H1 (cell line): ENCODE data around the gene ARFGEF3. TPM values are rescaled to one million over a fixed set of nuclear protein-coding genes. Genes with fewer than 3 reads are reported as not detected.

Experiments used
- CTCF ChIA-PET: fragments of 300-600 bp; sonication (Branson Sonifier 250); formaldehyde crosslinking; loops from one replicate; lab custom pipeline; 2021; ENCODE audit not compliant: partially characterized antibody; lab: Charles Lee
- POLR2A ChIA-PET: fragments of 300-600 bp; sonication (Branson Sonifier 250); formaldehyde crosslinking; loops from one replicate; lab custom pipeline; 2021; ENCODE audit warnings: inconsistent platforms; ENCODE audit not compliant: partially characterized antibody; lab: Charles Lee
- DNase-seq, 2 experiments: peaks; one replicate each; pipeline versions ENCODE4 v3.0.0 to v3.0.0-alpha.2; 2010 to 2022; ENCODE audit warnings: low spot score in 2 of 2, low read depth in 1 of 2, mixed read lengths in 1 of 2
- FAIRE-seq: peaks from 2 replicates; lab custom pipeline; 2011; peaks lifted over from hg19 to GRCh38; lab: Jason Lieb, UNC
- H2AFZ ChIP-seq: 2 replicates; pipeline ENCODE4 v1.8.1; 2012; ENCODE audit warnings: low read length, inconsistent platforms
- H2AK5ac ChIP-seq: 2 replicates; pipeline ENCODE4 v1.6.1; 2013; ENCODE audit warnings: low read depth, low read length
- H2BK120ac ChIP-seq: replicated peaks from 2 replicates; pipeline ENCODE3; 2013; ENCODE audit warnings: low read depth, low read length, inconsistent platforms
- H2BK12ac ChIP-seq: 2 replicates; pipeline ENCODE4 v1.6.1; 2013; ENCODE audit warnings: low read depth, low read length
- H2BK15ac ChIP-seq: 2 replicates; pipeline ENCODE4 v1.6.1; 2013; ENCODE audit warnings: low read length
- H2BK20ac ChIP-seq: 2 replicates; pipeline ENCODE4 v1.6.1; 2013; ENCODE audit warnings: low read length
- H2BK5ac ChIP-seq: 2 replicates; pipeline ENCODE4 v1.6.1; 2013; ENCODE audit warnings: low read depth, low read length
- H3K14ac ChIP-seq: 2 replicates; pipeline ENCODE4 v1.6.1; 2013; ENCODE audit warnings: inconsistent platforms; ENCODE audit not compliant: insufficient read length
- H3K18ac ChIP-seq: 2 replicates; pipeline ENCODE4 v1.6.1; 2013; ENCODE audit warnings: low read length; ENCODE audit errors: extremely low read depth
- H3K23ac ChIP-seq: 2 replicates; pipeline ENCODE4 v1.6.1; 2013; ENCODE audit warnings: inconsistent platforms; ENCODE audit not compliant: insufficient read length
- H3K23me2 ChIP-seq: 2 replicates; pipeline ENCODE4 v1.6.1; 2013; ENCODE audit warnings: low read depth, low read length
- H3K27ac ChIP-seq: 2 replicates; pipeline ENCODE4 v1.6.1; 2011; ENCODE audit warnings: low read depth, low read length, inconsistent platforms
- H3K27me3 ChIP-seq, 4 experiments: replicated peaks in 1 of 4; 1 replicate in 1 of 4; 2 replicates in 3 of 4; pipeline versions ENCODE4 v1.6.1 to v1.8.1; 2011 to 2013; ENCODE audit warnings: low read length in 3 of 4, mild to moderate bottlenecking in 3 of 4, inconsistent platforms in 2 of 4, mixed read lengths in 2 of 4, moderate library complexity in 1 of 4; ENCODE audit not compliant: control insufficient read depth in 3 of 4, insufficient read depth in 3 of 4; ENCODE audit errors: extremely low read depth in 1 of 4
- H3K36me3 ChIP-seq, 4 experiments: 2 replicates each; pipeline versions ENCODE4 v1.6.1 to v1.8.1; 2011 to 2013; ENCODE audit warnings: mild to moderate bottlenecking in 4 of 4, low read length in 3 of 4, moderate library complexity in 2 of 4, control low read depth in 1 of 4, inconsistent platforms in 1 of 4; ENCODE audit not compliant: insufficient read depth in 4 of 4, control insufficient read depth in 2 of 4
- H3K4ac ChIP-seq: replicated peaks from 2 replicates; pipeline ENCODE3; 2013; ENCODE audit warnings: low read length, low read depth, mixed read lengths, inconsistent platforms; ENCODE audit not compliant: insufficient read length
- H3K4me1 ChIP-seq, 4 experiments: replicated peaks in 1 of 4; 1 replicate in 1 of 4; 2 replicates in 3 of 4; pipeline versions ENCODE4 v1.6.1 to v1.8.1; 2011 to 2013; ENCODE audit warnings: low read length in 3 of 4, inconsistent platforms in 2 of 4, mixed read lengths in 1 of 4; ENCODE audit not compliant: insufficient read depth in 4 of 4, control insufficient read depth in 3 of 4
- H3K4me2 ChIP-seq, 2 experiments: 2 replicates each; pipeline versions ENCODE4 v1.6.1 to v1.8.1; 2011 to 2013; ENCODE audit warnings: low read depth in 2 of 2, low read length in 2 of 2, control low read depth in 1 of 2, inconsistent platforms in 1 of 2, mild to moderate bottlenecking in 1 of 2; ENCODE audit not compliant: insufficient read depth in 1 of 2
- H3K4me3 ChIP-seq, 4 experiments: fragments of 200-600, 300-600 bp in 1 of 4; sonication (generic), shearing (Covaris generic), sonication (Bioruptor Twin) in 1 of 4; 2 replicates each; pipeline versions ENCODE4 v1.5.1 to v1.8.1; 2011 to 2016; ENCODE audit warnings: low read length in 4 of 4, low read depth in 3 of 4, control low read depth in 2 of 4, inconsistent platforms in 2 of 4, mild to moderate bottlenecking in 2 of 4, mixed read lengths in 1 of 4, moderate library complexity in 1 of 4; ENCODE audit not compliant: insufficient read depth in 2 of 4; ENCODE audit errors: extremely low read depth in 1 of 4
- H3K56ac ChIP-seq: replicated peaks from 2 replicates; pipeline ENCODE3; 2013; ENCODE audit warnings: low read depth, mild to moderate bottlenecking, mixed read lengths, low read length, inconsistent platforms; ENCODE audit not compliant: insufficient read length
- H3K79me1 ChIP-seq: 2 replicates; pipeline ENCODE4 v1.6.1; 2013; ENCODE audit warnings: low read depth, low read length, control low read depth
- H3K79me2 ChIP-seq, 2 experiments: 2 replicates each; pipeline versions ENCODE4 v1.6.1 to v1.8.1; 2012 to 2013; ENCODE audit warnings: low read length in 2 of 2, mild to moderate bottlenecking in 2 of 2, inconsistent platforms in 1 of 2; ENCODE audit not compliant: insufficient read depth in 2 of 2, control insufficient read depth in 1 of 2
- H3K9ac ChIP-seq, 4 experiments: replicated peaks in 1 of 4; 1 replicate in 1 of 4; 2 replicates in 3 of 4; pipeline versions ENCODE4 v1.6.1 to v1.8.1; 2011 to 2013; ENCODE audit warnings: low read depth in 3 of 4, low read length in 3 of 4, control low read depth in 2 of 4, mild to moderate bottlenecking in 2 of 4, moderate library complexity in 2 of 4, inconsistent platforms in 1 of 4; ENCODE audit errors: extremely low read depth in 1 of 4
- H3K9me3 ChIP-seq, 2 experiments: 2 replicates each; pipeline versions ENCODE4 v1.6.1 to v1.8.1; 2012 to 2013; ENCODE audit warnings: mild to moderate bottlenecking in 2 of 2, moderate library complexity in 2 of 2, control low read depth in 1 of 2, inconsistent platforms in 1 of 2, low read depth in 1 of 2, low read length in 1 of 2, mixed read lengths in 1 of 2; ENCODE audit not compliant: insufficient read depth in 2 of 2
- H4K20me1 ChIP-seq, 2 experiments: replicated peaks in 1 of 2; 2 replicates each; pipeline versions ENCODE3 to v1.8.1; 2011 to 2013; ENCODE audit warnings: inconsistent platforms in 2 of 2, low read length in 2 of 2, mild to moderate bottlenecking in 1 of 2; ENCODE audit not compliant: insufficient read depth in 2 of 2, control insufficient read depth in 1 of 2
- H4K5ac ChIP-seq: 2 replicates; pipeline ENCODE4 v1.6.1; 2013; ENCODE audit warnings: low read length, low read depth, mixed read lengths, inconsistent platforms; ENCODE audit not compliant: insufficient read length
- H4K8ac ChIP-seq: 2 replicates; pipeline ENCODE4 v1.8.0; 2013; ENCODE audit warnings: mild to moderate bottlenecking, moderate library complexity, low read length, inconsistent platforms; ENCODE audit not compliant: insufficient read depth; ENCODE audit errors: extremely low read depth
- H4K91ac ChIP-seq: replicated peaks from 2 replicates; pipeline ENCODE3; 2013; ENCODE audit warnings: low read length, mixed read lengths, inconsistent platforms; ENCODE audit not compliant: insufficient read length
- GTF2F1 ChIP-seq: IDR thresholded peaks from 2 replicates; pipeline ENCODE4 v1.6.1; 2012; ENCODE audit warnings: low read depth, low read length, improper control_type of control experiment, borderline replicate concordance
- HDAC2 ChIP-seq, 2 experiments: fragments of 300-600 bp in 1 of 2; sonication (generic) in 1 of 2; IDR thresholded peaks; 2 replicates each; pipeline ENCODE4 v1.6.1; 2011 to 2012; ENCODE audit warnings: low read depth in 2 of 2, low read length in 2 of 2, mild to moderate bottlenecking in 2 of 2, moderate library complexity in 2 of 2, borderline replicate concordance in 1 of 2, inconsistent platforms in 1 of 2
- JUN ChIP-seq: IDR thresholded peaks from 2 replicates; pipeline ENCODE4 v1.6.1; 2011; ENCODE audit warnings: low read depth, mild to moderate bottlenecking, improper control_type of control experiment, low read length
- JUND ChIP-seq: IDR thresholded peaks from 2 replicates; pipeline ENCODE4 v1.6.1; 2011; ENCODE audit warnings: mild to moderate bottlenecking, improper control_type of control experiment, low read length
- KDM1A ChIP-seq: fragments of 200-600, 300-600 bp; sonication (generic); IDR thresholded peaks from 2 replicates; pipeline ENCODE4 v1.7.1; 2016; ENCODE audit warnings: mild to moderate bottlenecking, low read length, borderline replicate concordance
- POU5F1 ChIP-seq: IDR thresholded peaks from 2 replicates; pipeline ENCODE4 v1.6.1; 2011; ENCODE audit warnings: low read depth, mild to moderate bottlenecking, low read length, moderate library complexity
- RFX5 ChIP-seq: IDR thresholded peaks from 2 replicates; pipeline ENCODE4 v1.6.1; 2011; ENCODE audit warnings: low read depth, low read length, improper control_type of control experiment, borderline replicate concordance
- RNF2 ChIP-seq: fragments of 200-900, 300-1000 bp; sonication (generic); IDR thresholded peaks from 2 replicates; pipeline ENCODE4 v1.7.1; 2016; ENCODE audit warnings: borderline replicate concordance, low read depth, mild to moderate bottlenecking, antibody characterized with exemption, low read length; ENCODE audit not compliant: poor library complexity, severe bottlenecking; ENCODE audit errors: missing control alignments
- TCF12 ChIP-seq: IDR thresholded peaks from 2 replicates; pipeline ENCODE4 v1.6.1; 2011; ENCODE audit warnings: low read depth, mild to moderate bottlenecking, low read length
- WGBS, 2 experiments: shearing (Covaris generic) in 1 of 2; methylation state at CpG; one replicate each; pipeline versions ENCODE4 v1.1.6 to v1.1.7; 2013 to 2015; ENCODE audit warnings: low lambda C conversion rate in 2 of 2, mixed read lengths in 2 of 2, inconsistent platforms in 1 of 2, low coverage in 1 of 2, missing lambda C conversion rate in 1 of 2; ENCODE audit not compliant: insufficient replicate concordance in 2 of 2, insufficient coverage in 1 of 2, insufficient read length in 1 of 2; ENCODE audit errors: extremely low coverage in 1 of 2, missing lambda C conversion rate in 1 of 2; 5-methylcytosine and 5-hydroxymethylcytosine counted together
- polyA plus RNA-seq, 7 experiments: library from polyadenylated mRNA; depleted of rRNA in 3 of 7; stranded (reverse) in 5 of 7; unstranded in 2 of 7; fragments of >200 nt in 5 of 7; fragments of 200-250 nt in 2 of 7; gene quantifications; 1 replicate in 5 of 7; 2 replicates in 1 of 7; 4 replicates in 1 of 7; pipeline versions ENCODE4 v1.2.1 to v1.2.3, GENCODE V29; 2011 to 2013; ENCODE audit warnings: missing spikeins in 2 of 7, mixed read lengths in 2 of 7
- total RNA-seq: library from RNA; stranded (reverse); fragmentation: NEBNext Ultra II Directional; extraction: Animal tissue kit (Norgen Biotek cat#: 25700); gene quantifications from 2 replicates; pipeline ENCODE4 v1.2.1, GENCODE V29; 2021
- TF ChIP-seq, protein P1 (sequence below): IDR thresholded peaks from 2 replicates; pipeline ENCODE4 v1.6.1; 2012; ENCODE audit warnings: low read length, inconsistent platforms
- TF ChIP-seq, protein P2 (sequence below): IDR thresholded peaks from 2 replicates; pipeline ENCODE4 v1.6.1; 2012; ENCODE audit warnings: inconsistent platforms

The ARFGEF3 gene
- total and polyA plus RNA-seq, 2 of the 8 experiments (the other 6 are each of a cell fraction or from before 2014, with no cell fraction given): 5.8 to 23.2 TPM

DNA sequence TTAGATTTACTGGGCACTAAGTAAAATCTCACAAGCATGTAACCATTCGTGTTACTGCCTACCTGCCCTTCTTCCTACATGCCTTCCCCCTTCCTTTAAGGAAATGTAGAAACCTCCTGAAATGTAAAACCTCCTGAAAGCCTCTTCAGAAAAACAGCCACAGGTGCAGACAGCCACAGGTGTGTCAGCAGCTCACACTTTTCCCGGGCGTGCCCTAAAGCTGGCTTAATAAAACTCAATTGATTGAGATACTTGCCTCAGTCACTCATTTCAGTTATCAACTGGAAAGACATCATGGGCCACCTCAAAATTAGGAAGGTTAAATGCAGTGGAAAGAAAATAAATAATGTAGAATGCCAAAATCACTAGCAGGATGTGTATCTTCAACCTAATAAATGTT lies 79.6 kb downstream of the ARFGEF3 start:
- Histone ChIP-seq H3K23me2 (no peaks in the 10 kb centered on the region), H3K27me3 (no peaks in the 10 kb centered on the region), H3K56ac (no peak overlapping the region), H3K9me3 (no peaks in the 10 kb centered on the region), H3K18ac (no peak overlapping the region), H4K91ac (no peak overlapping the region), H2AK5ac (no peak overlapping the region), H3K4me3 (no peak overlapping the region), H3K4me2 (no peak overlapping the region), H3K14ac (no peak overlapping the region), H2BK120ac (no peak overlapping the region), H2BK20ac (no peak overlapping the region), H4K8ac (no peak overlapping the region), H3K23ac (no peak overlapping the region), H2BK15ac (no peak overlapping the region), H2BK5ac (no peak overlapping the region), H2BK12ac (no peak overlapping the region), H3K4ac (no peak overlapping the region), H3K79me2 (no peaks in the 10 kb centered on the region), H2AFZ (no peak overlapping the region), H3K36me3 (0 out of 8 replicates have a peak, but pooled peaks cover 0 to 1% (median 0%) of the 10 kb centered on the region in 4 experiments), H4K5ac (no peak overlapping the region), H3K4me1 (no peaks in the 10 kb centered on the region), H3K27ac (no peak overlapping the region), H3K79me1 (no peaks in the 10 kb centered on the region), H3K9ac (no peak overlapping the region), H4K20me1 (no peaks in the 10 kb centered on the region)
- WGBS, 2 experiments: 85% methylated on average over 3 of the region's 3 CpGs; no CpG with 5 or more reads in 1 of the 2 experiments
- no peak for FAIRE-seq
- POLR2A ChIA-PET: no interaction called here
- CTCF ChIA-PET: interaction anchor here (0.8 to 1.2 kb wide), 3 partner anchors 17 to 45 kb away, joined by 3 to 6 read pairs (median 3); no protein-coding TSS in a partner anchor
- no peak for DNase-seq
- TF ChIP-seq RNF2: no peak
- no peak for TF ChIP-seq JUN
- TF ChIP-seq, protein P1, sequence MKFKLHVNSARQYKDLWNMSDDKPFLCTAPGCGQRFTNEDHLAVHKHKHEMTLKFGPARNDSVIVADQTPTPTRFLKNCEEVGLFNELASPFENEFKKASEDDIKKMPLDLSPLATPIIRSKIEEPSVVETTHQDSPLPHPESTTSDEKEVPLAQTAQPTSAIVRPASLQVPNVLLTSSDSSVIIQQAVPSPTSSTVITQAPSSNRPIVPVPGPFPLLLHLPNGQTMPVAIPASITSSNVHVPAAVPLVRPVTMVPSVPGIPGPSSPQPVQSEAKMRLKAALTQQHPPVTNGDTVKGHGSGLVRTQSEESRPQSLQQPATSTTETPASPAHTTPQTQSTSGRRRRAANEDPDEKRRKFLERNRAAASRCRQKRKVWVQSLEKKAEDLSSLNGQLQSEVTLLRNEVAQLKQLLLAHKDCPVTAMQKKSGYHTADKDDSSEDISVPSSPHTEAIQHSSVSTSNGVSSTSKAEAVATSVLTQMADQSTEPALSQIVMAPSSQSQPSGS: no peak
- no peak for TF ChIP-seq HDAC2 (IDR thresholded peaks at IDR 0.05; ENCODE audit: borderline replicate concordance in 1 of 2, low read depth in 2 of 2, low read length in 2 of 2)
- no peak for TF ChIP-seq TCF12
- TF ChIP-seq POU5F1: no peak
- TF ChIP-seq GTF2F1: no peak
- TF ChIP-seq JUND: no peak
- no peak for TF ChIP-seq KDM1A
- TF ChIP-seq, protein P2, sequence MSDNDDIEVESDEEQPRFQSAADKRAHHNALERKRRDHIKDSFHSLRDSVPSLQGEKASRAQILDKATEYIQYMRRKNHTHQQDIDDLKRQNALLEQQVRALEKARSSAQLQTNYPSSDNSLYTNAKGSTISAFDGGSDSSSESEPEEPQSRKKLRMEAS: no peak
- TF ChIP-seq RFX5: no peak
